SH-SY5Y (cell line): ENCODE data around the gene SPC25.

Experiments used
- GATA2 ChIP-seq: IDR thresholded peaks from 2 replicates; pipeline ENCODE4 v1.6.1; 2011; ENCODE audit warnings: mild to moderate bottlenecking, low read depth, low read length
- GATA3 ChIP-seq: IDR thresholded peaks from 2 replicates; pipeline ENCODE4 v1.6.1; 2011; ENCODE audit warnings: low read depth, mild to moderate bottlenecking, low read length, moderate library complexity

DNA sequence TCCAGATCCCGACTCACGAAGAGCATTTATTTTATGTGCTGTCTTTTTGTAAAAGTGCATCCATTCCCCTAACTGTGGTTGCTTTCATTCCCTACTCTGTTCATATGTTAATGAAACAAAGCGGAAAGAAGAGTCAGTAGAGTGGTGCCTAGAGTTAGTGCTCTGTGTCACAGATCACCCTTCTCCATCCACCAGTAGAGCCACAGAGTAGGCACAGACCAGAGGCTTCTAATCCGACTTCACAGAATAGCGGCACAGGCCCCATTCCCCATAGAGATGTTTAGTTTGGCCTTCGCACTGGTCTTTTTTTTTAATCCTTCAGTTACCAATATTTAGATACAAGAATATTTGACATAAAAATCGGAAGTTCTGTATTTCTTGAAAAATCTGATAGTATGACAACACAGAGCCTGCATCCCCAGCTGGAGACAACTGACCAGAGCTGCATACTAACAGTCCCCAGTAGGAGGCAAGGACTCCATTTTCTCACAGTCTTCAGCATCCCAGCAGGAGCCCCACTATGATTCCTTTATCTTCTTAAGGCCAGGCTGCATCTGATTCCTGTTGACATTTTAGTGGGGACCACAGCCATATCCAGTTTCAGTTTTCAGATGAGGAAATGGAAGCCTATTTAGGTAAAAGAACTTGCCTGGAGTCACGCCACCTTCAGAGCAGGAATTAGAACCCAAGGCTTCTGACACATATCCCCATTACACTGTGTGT is 17.9 kb upstream of the SPC25 start:
- TF ChIP-seq GATA2 (no peak), GATA3 (no peak)
